ENCODE measurements around the gene ANO1.
"Not testable (repeated sequence)": the region's sequence is repeated elsewhere in the genome, so short reads cannot be mapped to it uniquely, and the experiment has no call there.

ANO1 gene

DNA sequence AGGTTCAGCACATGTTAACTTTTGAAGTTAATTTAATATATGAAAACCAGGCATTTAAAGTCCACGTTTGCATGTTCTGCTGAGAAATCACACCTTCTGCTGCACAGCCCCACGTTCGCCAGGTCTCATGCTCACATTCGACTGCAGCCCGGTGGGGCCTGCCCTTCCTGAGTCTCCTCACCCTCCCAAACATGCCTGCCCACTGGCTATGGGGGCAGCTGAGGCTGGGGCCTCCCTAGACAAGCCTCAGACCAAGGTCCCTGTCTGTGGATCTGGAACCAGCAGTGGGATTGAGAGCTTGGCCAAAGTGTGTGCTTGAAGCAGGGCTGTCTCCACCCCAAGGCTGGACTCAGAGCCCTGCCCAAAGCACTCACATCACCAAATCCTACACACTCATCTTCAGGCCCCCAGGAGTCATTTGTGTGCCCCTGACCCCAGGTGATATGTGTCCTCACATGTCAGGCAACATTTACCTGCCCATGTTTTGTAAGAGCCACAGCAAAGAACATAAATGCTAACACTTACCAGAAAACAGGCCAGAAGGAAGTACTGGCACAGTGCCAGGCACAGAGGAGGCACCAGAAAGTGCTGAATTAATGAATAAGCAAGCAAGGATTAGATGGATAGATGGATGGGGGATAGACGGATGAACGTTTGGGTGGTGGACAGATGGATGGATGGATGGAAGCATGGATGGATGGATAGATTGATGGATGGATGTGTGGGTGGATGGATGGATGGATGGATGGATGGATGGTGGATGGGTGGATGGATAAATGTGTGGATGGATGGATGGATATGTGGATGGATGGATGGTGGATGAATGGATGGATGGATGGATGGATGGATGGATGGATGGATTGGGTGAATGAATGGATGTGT is 115.5 kb downstream of the ANO1 start:
- DNase-seq: no peak

GRCh38 chr11:70194792-70195791 is 117.0 kb downstream of the ANO1 start:
- no peak for DNase-seq

GRCh38 chr11:70200212-70200844 is 122.2 kb downstream of the ANO1 start:
- no peak for DNase-seq

DNA sequence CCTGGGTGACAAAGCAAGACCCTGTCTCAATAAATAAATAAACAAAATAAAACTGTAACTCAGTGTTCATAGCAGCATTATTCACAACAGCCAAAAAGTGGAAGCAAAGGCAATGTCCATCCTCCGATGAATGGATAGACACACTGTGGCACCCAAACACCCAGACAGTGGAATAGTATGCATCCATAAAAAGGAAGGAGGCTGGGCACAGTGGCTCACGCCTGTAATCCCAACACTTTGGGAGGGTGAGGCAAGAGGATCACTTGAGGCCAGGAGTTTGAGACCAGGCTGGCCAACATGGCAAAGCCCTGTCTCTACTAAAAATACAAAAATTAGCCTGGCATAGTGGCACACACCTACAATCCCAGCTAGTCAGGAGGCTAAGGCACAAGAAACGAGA is 122.9 kb downstream of the ANO1 start:
- DNase-seq: not testable (repeated sequence)

- no peak for DNase-seq
These were observed 124.1 kb downstream of the ANO1 start for GRCh38 chr11:70201882-70202861.

DNA sequence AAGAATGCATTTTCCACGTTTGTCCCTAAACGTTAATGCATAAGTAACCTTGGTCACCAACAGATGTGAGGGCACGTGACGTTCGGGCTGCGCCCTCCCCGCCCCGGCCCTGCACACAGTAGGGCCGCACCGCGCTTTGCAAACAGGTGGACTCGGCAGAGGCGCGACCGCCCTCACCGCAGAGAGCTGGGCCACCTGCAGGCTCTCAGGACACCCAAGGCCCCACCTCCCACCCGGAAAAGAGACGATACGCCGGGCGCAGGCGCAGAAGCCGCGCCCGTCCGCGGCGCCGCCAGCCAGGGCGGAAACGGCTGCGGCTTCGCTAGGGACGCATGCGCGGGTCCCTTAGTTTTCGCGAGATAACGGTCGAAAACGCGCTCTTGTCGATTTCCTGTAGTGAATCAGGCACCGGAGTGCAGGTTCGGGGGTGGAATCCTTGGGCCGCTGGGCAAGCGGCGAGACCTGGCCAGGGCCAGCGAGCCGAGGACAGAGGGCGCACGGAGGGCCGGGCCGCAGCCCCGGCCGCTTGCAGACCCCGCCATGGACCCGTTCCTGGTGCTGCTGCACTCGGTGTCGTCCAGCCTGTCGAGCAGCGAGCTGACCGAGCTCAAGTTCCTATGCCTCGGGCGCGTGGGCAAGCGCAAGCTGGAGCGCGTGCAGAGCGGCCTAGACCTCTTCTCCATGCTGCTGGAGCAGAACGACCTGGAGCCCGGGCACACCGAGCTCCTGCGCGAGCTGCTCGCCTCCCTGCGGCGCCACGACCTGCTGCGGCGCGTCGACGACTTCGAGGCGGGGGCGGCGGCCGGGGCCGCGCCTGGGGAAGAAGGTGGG is 125.0 kb downstream of the ANO1 start, which contains the start of gene FADD:
TSS of gene FADD (plus strand) at position 377 of the 831 bp plus-strand sequence. CDS start at position 541, 164 bp downstream.
- DNase-seq: peak; percentile 93

DNA sequence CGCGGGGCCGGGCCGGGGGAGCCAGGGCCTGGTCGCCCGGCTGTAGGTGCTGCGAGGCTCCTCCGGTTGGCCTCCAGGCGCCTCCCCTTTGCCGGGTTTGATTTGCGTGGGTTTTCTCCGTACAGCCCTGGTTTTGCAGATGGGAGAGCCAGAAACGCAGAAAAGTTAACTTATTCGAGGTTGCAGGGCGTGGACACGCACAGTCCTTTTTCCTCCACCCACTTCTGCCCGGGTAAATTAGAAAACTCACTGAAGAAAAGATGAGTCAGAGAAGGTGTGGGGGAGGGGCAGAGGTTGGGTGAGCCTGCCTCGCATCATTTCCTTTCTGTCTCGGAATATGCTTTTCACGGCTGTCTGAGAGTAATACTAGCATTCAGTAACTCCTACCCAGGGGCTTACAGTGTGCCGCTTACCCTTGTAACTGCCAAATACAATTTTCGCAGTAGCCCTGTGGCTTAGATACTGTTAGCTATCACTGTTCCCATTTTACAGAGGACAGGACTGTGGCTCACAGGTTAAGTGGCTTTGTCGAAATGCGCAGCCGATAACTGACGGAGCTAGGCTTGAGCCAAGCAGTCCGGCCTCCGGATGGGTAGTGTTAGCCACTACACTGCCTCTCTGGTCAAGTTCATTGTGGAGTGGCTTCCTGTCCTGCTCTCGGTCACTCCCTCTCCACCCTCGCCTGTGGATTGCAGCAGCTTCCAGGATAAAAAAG is 125.8 kb downstream of the ANO1 start:
- peak; percentile 98 for DNase-seq

DNA sequence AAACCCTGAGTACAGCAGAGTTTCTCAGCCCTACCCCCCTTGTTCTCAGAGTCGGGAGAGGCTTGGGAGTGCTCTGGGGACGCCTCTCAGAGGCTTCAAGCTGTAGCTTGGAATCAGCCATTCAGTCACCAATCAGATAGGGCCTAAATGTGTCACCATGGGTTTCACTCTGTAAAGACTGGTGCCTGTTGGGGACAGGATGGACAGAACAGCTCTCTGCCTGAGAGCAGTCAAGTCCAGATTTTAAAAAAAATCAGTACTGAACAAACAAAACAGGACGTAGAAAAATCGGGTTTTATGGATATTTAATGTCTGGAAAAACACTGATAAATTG is 126.3 kb downstream of the ANO1 start:
- no peak for DNase-seq

GRCh38 chr11:70205049-70205725 is 127.1 kb downstream of the ANO1 start:
- no peak for DNase-seq

DNA sequence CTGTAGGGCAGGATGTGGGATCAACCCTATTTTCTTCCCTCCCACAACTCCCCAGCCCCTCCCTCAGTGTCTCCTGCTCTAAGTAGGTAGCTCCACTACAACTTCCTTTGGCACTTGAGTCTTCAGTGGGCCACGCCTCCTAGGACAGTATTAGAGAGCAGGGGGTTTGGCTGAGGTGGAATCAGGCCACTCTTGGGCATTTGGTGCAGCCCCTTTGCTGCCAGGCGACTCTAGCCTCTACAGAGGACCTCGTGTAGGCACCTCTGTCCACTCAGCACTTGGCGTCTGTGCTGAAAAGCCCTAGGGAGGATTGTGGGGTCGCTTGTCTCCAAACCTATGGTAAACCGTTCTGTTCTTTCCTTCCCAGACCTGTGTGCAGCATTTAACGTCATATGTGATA is 127.6 kb downstream of the ANO1 start:
- peak; percentile 24 for DNase-seq

DNA sequence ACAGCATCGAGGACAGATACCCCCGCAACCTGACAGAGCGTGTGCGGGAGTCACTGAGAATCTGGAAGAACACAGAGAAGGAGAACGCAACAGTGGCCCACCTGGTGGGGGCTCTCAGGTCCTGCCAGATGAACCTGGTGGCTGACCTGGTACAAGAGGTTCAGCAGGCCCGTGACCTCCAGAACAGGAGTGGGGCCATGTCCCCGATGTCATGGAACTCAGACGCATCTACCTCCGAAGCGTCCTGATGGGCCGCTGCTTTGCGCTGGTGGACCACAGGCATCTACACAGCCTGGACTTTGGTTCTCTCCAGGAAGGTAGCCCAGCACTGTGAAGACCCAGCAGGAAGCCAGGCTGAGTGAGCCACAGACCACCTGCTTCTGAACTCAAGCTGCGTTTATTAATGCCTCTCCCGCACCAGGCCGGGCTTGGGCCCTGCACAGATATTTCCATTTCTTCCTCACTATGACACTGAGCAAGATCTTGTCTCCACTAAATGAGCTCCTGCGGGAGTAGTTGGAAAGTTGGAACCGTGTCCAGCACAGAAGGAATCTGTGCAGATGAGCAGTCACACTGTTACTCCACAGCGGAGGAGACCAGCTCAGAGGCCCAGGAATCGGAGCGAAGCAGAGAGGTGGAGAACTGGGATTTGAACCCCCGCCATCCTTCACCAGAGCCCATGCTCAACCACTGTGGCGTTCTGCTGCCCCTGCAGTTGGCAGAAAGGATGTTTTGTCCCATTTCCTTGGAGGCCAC is 128.3 kb downstream of the ANO1 start:
- DNase-seq: no peak

GRCh38 chr11:70206982-70207376 is 128.9 kb downstream of the ANO1 start:
- DNase-seq: no peak

DNA sequence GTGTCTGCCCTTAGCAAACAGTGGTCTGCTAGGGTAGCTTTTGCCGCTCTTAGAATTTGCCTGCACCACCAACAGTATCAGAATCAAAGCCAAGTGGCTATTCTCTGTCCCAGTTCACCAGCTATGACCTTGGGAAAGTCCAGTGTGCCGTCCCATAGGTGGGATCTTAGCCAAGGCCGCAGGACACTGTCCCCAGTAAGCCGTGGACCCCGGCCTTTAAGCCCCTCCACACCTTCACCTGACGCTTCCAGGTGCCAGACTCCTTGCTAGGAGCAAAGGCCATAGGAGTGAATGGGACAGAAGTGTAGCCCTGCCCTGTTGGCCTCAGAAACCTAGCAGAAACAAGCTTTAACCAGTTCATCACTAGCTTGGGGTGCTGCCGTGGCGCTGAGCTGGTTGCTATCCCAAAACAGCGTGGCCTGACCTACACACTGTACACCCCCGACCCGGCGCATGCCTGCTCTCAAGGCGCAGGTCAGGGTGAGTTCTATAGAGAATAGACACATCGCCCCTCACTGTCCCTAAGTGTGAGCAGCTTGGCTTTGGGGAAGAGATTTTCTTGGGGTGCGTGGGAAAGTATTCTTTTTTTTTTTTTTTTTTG is 129.5 kb downstream of the ANO1 start:
- no peak for DNase-seq

GRCh38 chr11:70209391-70209912 is 131.3 kb downstream of the ANO1 start:
- DNase-seq: no peak

DNA sequence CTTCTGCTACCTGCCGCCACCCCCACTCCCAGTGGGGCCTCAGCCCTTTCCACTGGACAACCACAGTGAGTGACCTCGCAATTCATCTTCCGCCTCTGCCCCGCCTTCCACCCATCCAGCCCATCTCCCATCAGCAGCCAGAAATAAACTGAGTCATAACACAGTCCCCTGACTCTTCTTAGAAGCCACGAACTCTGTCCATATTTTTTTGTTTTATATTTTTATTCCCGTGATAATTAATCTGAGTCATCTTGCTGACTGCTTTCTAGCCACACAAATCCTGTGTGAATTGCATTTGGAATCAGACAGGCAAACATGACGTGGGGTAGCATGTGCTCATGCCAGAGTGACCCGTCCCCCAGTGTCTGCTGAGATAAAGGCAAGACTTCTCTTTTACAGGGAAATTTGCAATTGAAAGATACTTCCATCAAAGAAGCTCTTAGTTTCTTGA is 132.0 kb downstream of the ANO1 start:
- no peak for DNase-seq

DNA sequence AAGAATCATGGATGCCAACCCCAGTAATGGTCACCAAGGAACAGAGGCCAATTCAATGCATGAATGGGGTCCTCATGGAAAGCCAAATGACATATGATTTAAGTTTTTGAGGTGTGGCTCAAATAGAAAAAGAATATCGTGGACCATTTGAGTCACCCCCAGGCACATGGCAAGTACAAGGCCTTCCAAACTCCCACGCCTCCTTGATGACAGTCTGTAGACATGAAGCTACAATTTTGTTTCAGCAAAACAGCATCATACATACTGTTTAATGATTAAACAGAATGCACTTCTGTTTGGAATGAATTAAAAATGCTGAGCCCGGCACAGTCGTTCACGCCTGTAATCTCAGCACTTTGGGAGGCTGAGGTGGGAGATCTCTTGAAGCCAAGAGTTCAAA is 132.4 kb downstream of the ANO1 start:
- DNase-seq: no peak

GRCh38 chr11:70212227-70212811 is 134.2 kb downstream of the ANO1 start:
- no peak for DNase-seq

- not testable (repeated sequence) for DNase-seq
These were observed 139.3 kb downstream of the ANO1 start for GRCh38 chr11:70217388-70217787.

All from CD4-positive, alpha-beta T cell treated with Interleukin-17A for 4 hours (primary cell).